Renal cortex interstitium (tissue), 11 donors: Measurements from ENCODE around the gene ACSS3. TPM values are rescaled to one million over a fixed set of nuclear protein-coding genes. Genes with fewer than 3 reads are reported as not detected.
"Not testable (repeated sequence)": the region's sequence is repeated elsewhere in the genome, so short reads cannot be mapped to it uniquely, and the experiment has no call there.

ENCODE experiments used
- DNase-seq, 11 donors: peaks; one replicate each; pipeline ENCODE4 v3.0.0-alpha.2; 2013; ENCODE audit warnings: low read depth in 9 of 11, low spot score in 4 of 11; ENCODE audit errors: extremely low read depth in 1 of 11
- polyA plus RNA-seq, 3 donors: library from polyadenylated mRNA; unstranded; fragments of 120-200 nt; gene quantifications; one replicate each; pipeline ENCODE4 v1.2.1, GENCODE V29; 2013; ENCODE audit not compliant: insufficient read length in 3 of 3

The ACSS3 gene
- polyA plus RNA-seq, 3 donors: 18.0 to 22.7 (median 21.0) TPM

GRCh38 chr12:81205416-81205815, 127.5 kb downstream of the ACSS3 start:
- no peak for DNase-seq

DNA sequence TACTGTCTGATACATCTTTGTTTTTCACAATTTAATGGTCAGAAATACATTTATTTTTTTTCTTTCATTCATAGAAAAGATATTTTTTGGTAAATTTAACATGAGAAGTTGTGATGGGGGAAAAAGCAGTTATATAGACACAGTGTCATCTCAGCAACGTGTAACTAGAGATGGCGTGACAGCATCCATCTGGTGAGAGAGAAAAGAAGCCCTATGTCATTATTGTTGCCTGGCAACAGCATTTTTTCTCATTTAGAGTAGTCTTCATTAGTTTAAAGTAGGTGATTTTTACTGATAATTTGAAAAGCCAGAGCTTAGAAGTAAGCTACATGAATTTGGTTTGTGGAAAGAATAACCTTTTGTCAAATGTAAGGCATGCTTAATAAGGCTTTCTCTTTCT, 128.6 kb downstream of the ACSS3 start:
- DNase-seq: no peak

DNA sequence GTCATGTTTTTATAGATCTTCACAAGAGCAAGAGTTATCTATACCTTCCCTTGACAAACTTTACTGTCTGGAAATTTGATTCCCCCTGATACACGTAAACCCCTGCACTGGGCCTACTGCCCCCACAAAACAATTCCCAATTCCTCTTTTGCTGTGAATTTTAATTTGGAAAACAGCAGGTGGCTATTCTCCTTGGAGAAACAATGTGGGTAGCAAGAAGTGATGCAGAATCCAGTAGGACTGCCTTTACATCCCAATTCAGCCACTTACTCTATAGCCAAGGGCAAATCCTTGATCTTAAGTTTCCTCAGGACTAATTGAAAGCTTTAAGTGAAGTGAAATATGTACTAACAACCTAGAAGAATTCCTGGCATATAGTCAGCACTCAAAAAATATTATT, 129.3 kb downstream of the ACSS3 start:
- no peak for DNase-seq

DNA sequence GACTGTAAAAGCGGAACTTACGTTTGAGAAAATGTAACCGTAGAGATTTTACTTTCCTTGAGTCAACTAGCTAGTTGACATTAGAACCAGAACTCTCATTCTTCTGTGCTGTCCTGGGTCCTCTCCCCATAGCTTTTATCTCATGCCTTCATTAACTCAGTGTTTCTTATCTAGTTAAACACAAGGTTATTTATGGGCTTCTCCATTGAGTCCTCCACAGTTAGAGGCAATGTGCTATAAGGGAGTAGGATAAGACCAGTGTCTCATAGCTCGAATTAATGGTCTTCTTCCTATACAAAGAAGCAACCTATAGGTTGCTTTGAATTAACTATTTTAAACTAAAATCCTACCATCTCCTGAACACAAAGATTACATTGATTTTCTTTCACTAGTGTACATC, 129.8 kb downstream of the ACSS3 start:
- no peak for DNase-seq

DNA sequence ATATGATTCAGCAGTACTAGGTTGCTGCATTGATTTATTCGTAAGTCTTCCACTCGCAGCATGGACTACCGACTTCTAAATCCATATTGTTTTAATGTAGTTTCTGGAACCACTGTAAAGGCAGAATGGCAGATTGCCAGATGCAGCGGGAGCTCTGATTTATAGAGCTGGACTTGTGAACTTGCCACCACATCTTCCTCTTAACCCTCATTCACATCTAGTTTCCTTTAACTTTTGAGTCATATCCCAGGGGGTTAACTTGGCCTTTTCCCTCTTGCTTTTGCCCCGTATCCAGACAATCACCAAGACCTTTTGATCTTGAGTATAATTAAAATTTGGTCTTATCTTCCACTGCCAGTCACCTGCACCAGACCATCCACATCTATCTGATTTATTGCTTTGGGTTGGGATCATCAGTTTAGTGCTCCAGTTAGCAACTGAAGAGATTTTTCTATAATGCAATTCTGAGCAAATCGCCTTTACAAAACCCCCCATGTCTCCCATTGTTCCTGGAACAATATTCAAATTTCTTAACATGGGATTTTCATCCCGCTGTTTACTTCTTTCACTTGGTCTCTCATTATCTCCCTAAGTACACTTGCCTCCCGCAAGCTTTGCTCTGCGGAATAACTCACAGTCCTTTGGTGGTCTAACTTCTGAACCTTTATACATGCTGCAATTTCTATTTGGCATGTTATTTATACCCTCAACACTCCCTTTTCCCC, 130.5 kb downstream of the ACSS3 start:
- DNase-seq: peak in 5 of 11 donors; percentile 21 to 54 (median 43)

DNA sequence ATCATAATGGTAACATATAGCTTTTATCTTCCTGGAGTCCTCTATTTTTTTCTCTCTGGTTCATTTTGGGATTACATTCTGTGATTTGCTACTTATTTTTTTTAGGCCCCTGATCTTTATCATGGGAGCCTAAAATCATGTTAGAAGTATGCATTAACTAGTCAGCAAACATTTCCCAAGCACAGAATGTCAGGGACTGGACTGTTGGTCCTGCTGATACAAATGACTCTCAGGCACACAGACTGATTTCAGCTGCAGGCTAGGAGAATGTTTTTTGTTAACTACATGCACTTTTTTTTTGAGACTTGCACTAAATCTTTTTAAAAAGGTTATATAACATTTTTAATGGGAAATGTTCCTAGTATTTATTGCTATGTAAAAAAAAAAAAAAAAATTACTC, 131.1 kb downstream of the ACSS3 start:
- peak in 7 of 11 donors; percentile 23 to 63 (median 51) for DNase-seq

- not testable (repeated sequence) for DNase-seq
Measured at GRCh38 chr12:81209772-81210225, 131.9 kb downstream of the ACSS3 start.

- no peak for DNase-seq
Measured at GRCh38 chr12:81211306-81211705, 133.4 kb downstream of the ACSS3 start.

- DNase-seq: no peak
Measured at GRCh38 chr12:81212996-81213696, 135.3 kb downstream of the ACSS3 start.

GRCh38 chr12:81216739-81217138, 138.9 kb downstream of the ACSS3 start:
- no peak for DNase-seq

DNA sequence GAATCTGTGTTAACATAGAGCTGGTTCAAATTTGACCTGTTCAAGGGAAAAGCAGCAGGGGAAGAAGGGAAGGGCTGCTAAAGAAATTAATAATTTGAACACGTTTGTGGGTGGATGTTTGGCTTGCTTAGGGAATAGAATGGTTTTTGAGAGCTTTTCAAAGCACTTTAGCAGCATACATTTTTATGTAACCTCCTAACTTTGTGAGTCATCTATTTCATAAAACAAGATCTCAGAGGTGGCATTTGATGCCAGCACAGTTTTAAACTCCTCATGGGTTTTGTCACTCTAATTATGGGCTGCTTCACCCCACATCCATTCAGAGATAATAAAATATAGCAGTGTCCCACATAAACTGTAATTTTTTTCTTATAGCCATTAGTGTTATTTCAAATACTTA, 143.8 kb downstream of the ACSS3 start:
- no peak for DNase-seq

DNA sequence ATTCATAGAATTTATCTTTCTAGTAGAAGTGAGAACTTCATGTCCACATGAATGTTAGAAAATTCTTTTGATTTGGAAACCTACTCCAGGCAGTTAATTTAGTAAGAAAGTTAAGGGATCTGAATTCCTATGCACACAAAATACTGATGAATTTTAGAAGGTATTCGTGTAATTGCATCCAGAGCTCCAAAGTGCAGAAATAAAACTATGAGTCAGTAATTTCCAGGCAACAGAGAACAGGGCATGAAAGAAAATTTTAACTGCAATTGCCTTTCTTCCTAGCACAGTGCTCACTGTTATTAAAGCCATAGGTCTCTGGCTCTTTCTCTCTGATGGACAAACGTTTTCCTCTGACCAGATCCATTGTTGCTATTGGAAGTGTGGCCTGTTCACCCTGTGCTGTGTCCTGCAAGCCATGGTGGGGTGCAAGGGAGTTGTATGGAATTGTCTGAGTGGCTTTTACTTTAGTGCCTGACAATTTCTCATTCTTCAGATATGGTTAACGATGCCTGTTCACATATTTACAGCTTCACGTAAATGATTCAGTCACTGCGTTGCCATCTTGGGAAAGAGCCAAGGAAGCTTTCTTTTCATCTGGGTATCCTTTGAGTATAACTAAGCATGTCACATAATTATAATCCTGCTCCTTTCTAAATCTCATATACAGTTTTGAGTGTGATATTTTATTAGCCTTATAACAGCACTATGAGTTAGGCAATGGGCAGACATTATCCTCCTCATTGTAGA, 145.1 kb downstream of the ACSS3 start:
- no peak for DNase-seq

GRCh38 chr12:81224626-81225025, 146.7 kb downstream of the ACSS3 start:
- no peak for DNase-seq

DNA sequence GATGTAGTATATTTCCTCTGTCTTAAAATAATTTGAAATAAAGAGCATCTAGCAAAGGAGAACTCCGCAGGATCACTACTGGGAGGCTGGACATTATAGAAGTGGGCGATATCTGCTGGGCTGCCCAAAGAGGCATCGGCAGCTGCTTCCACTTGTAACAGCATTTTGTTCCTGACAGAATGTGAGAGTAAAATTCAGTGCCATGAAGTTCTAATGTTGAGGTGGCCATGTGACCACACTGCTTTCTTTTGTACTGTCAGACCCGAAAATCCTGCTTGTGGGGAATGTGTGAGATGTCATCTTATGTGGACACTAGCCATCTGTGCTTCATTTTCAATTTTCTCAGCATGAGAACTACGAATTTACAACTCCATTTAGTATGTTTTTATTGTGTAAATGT, 151.9 kb downstream of the ACSS3 start:
- DNase-seq: no peak

GRCh38 chr12:81231574-81232368, 153.9 kb downstream of the ACSS3 start:
- DNase-seq: no peak

- peak in 9 of 11 donors; percentile 15 to 65 (median 45) for DNase-seq
Measured at GRCh38 chr12:81245458-81245857, 167.6 kb downstream of the ACSS3 start.

DNA sequence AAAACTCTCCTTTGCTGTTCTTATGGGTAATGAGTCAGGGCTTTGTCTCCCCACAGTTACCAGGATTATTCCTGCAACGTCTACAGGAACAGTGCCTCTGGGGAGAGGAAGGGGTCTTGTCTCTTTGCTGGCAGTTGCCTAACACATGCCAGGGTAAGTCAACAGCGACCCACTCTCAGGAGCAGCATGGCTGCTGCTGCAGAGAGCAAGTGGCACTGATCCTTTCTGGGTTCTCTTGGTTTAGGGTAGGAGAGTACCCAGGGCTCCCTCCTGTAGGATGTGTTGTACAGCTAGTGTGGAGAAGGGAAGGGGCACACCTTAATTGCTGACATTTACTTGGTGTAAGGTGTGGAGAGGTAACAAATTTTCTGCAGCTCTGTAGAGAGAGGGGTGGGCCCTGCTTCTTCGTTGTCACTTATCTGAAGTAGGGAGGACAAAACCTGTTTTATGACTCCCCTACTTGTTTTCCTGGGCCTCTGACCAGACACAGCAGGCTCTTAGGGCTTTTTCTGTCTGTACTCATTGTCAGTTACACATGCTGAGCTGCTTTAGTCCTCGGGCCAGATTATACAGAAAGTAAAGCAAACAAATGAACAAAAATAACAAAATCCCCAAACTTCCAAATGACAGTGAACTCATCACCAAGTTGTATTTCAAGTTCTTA, 168.2 kb downstream of the ACSS3 start:
- DNase-seq: no peak

DNA sequence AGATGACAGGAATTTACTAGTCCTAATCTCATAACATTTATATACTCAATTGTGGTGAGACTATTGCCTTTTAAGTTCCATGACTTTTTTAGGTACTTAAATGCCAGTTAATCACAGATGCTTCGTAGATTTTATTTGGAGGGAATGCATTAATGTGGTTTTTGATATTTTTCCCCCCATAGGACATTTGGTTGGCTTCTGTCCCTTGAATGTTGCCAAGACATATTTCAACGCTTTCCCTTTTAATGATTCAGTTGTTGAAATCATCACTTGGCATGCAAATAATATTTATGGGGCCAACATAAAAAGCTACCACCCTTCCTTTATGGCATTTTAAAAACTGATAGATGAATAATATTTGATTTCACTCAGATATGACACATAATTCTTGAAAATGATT, 172.1 kb downstream of the ACSS3 start:
- DNase-seq: no peak

DNA sequence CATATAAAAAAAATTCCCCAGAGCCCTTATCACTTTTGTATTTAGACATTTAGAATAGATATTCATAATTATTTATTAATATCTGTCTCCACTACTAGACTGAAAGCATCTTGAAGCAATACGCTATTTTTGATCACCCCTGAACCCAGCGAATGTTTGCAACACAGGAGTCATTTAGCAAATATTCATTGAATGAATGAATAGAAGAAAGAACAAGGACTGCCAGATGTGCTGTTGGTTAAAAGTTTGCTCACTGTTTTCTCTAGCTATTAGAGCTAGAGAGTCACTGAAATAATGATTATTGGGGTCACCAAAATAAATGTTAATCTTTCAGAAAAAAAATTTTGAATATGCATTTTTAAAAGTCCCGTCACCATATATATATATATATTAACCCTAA, 174.3 kb downstream of the ACSS3 start:
- no peak for DNase-seq
